Gastrocnemius medialis (tissue), 4 donors: ENCODE measurements around the gene CLIC1. TPM values are rescaled to one million over a fixed set of nuclear protein-coding genes. Genes with fewer than 3 reads are reported as not detected.

ENCODE experiments used
- ATAC-seq, 2 donors: fragments of 150-250 bp; one replicate each; pipeline ENCODE4 v1.9.1; 2016
- DNase-seq, 2 donors: peaks; one replicate each; pipeline ENCODE4 v3.0.0-alpha.2; 2019
- H3K27ac ChIP-seq, 4 donors: fragments of 200-600 bp; sonication (generic); 1 replicate in 1 of 4; 2 replicates in 3 of 4; pipeline ENCODE4 v1.5.1; 2016 to 2018; ENCODE audit warnings: mild to moderate bottlenecking in 2 of 4, moderate library complexity in 1 of 4
- H3K27me3 ChIP-seq, 3 donors: fragments of 200-600 bp; sonication (generic) in 2 of 3; 1 replicate in 1 of 3; 2 replicates in 2 of 3; pipeline versions ENCODE4 v1.5.1 to v1.6.0; 2016 to 2019; ENCODE audit warnings: mild to moderate bottlenecking in 1 of 3, moderate library complexity in 1 of 3
- H3K36me3 ChIP-seq, 2 donors: fragments of 200-600 bp; sonication (generic) in 1 of 2; one replicate each; pipeline ENCODE4 v1.5.1; 2017 to 2018
- H3K4me1 ChIP-seq, 2 donors: fragments of 200-600 bp; sonication (generic) in 1 of 2; one replicate each; pipeline ENCODE4 v1.5.1; 2016 to 2017; ENCODE audit warnings: mild to moderate bottlenecking in 2 of 2
- H3K4me3 ChIP-seq, 4 donors: fragments of 200-600 bp; sonication (generic) in 3 of 4; 1 replicate in 1 of 4; 2 replicates in 3 of 4; pipeline ENCODE4 v1.5.1; 2016 to 2019; ENCODE audit warnings: mild to moderate bottlenecking in 2 of 4
- H3K9me3 ChIP-seq, 3 donors: fragments of 200-600 bp; sonication (generic) in 2 of 3; 1 replicate in 1 of 3; 2 replicates in 2 of 3; pipeline ENCODE4 v1.5.1; 2016 to 2019
- CTCF ChIP-seq, 5 experiments: fragments of 450-650 bp in 3 of 5; fragments of 200-600 bp in 2 of 5; sonication (generic) in 2 of 5; IDR thresholded peaks in 4 of 5; conservative IDR thresholded peaks in 1 of 5; 1 replicate in 4 of 5; 2 replicates in 1 of 5; pipeline ENCODE4 v1.5.1; 2016 to 2019; ENCODE audit warnings: antibody characterized with exemption in 5 of 5, mild to moderate bottlenecking in 3 of 5, moderate library complexity in 3 of 5
- POLR2A ChIP-seq, 2 donors: fragments of 450-650 bp; IDR thresholded peaks; one replicate each; pipeline ENCODE4 v1.6.1; 2017; ENCODE audit warnings: antibody characterized with exemption in 2 of 2, mild to moderate bottlenecking in 2 of 2, moderate library complexity in 2 of 2
- in situ Hi-C, 4 donors: fragments of 200-750 bp; cut with MboI; loops; one replicate each; pipeline versions ENCODE4 v1.15.0 to v1.8.0; 2017; ENCODE audit warnings: low sequenced_read_pairs in 4 of 4
- intact Hi-C: fragments of 100-400 bp; cut with DNase I; formaldehyde crosslinking; loops from one replicate; pipeline ENCODE4 v1.15.1; 2023; ENCODE audit warnings: low total_unique reads
- total RNA-seq, 4 donors: library from RNA; depleted of rRNA; stranded (reverse); fragments of >200 nt; gene quantifications; one replicate each; pipeline versions ENCODE4 v1.1.0 to v1.2.3, GENCODE V29; 2016

CLIC1 gene
- total RNA-seq, 4 donors from 2014 or later: 20.9 to 41.3 (median 26.3) TPM

- in situ Hi-C loops: loop anchor here in 1 of 4 donors (5.0 kb wide), 1 partner anchor 83 kb away; the partner anchor contains the start of gene LY6G5C
- Histone ChIP-seq H3K4me1 (no peaks in the 10 kb centered on the region), H3K36me3 (no peaks in the 10 kb centered on the region), H3K27me3 (no peaks in the 10 kb centered on the region), H3K9me3 (no peaks in the 10 kb centered on the region), H3K27ac (no peak overlapping the region), H3K4me3 (no peak overlapping the region)
- DNase-seq (no peak), ATAC-seq (no peak)
- intact Hi-C loops: no loop called here
- TF ChIP-seq POLR2A (IDR thresholded peaks at IDR 0.05) (no peak), CTCF (IDR thresholded peaks at IDR 0.05 in 4 of 5, conservative IDR thresholded peaks at IDR 0.05 in 1 of 5) (no peak)
Measured at GRCh38 chr6:31765559-31765909, 29.2 kb upstream of the CLIC1 start.

GRCh38 chr6:31764198-31764597 is 27.9 kb upstream of the CLIC1 start:
- ATAC-seq (no peak), DNase-seq (no peak)
- Histone ChIP-seq H3K27ac (no peak overlapping the region), H3K4me1 (no peaks in the 10 kb centered on the region), H3K9me3 (no peaks in the 10 kb centered on the region), H3K4me3 (no peak overlapping the region), H3K27me3 (no peaks in the 10 kb centered on the region), H3K36me3 (no peaks in the 10 kb centered on the region)
- TF ChIP-seq POLR2A (IDR thresholded peaks at IDR 0.05) (no peak), CTCF (IDR thresholded peaks at IDR 0.05 in 4 of 5, conservative IDR thresholded peaks at IDR 0.05 in 1 of 5) (no peak)
- intact Hi-C loops: no loop called here
- in situ Hi-C loops: no loop called here

- Histone ChIP-seq H3K36me3 (no peaks in the 10 kb centered on the region), H3K4me1 (no peaks in the 10 kb centered on the region), H3K4me3 (no peak overlapping the region), H3K9me3 (no peaks in the 10 kb centered on the region), H3K27ac (no peak overlapping the region), H3K27me3 (no peaks in the 10 kb centered on the region)
- TF ChIP-seq POLR2A (IDR thresholded peaks at IDR 0.05): no peak
- TF ChIP-seq CTCF (IDR thresholded peaks at IDR 0.05 in 4 of 5, conservative IDR thresholded peaks at IDR 0.05 in 1 of 5): no peak
- intact Hi-C loops (no loop called here), in situ Hi-C loops (no loop called here)
- no peak for ATAC-seq
- no peak for DNase-seq
Measured at GRCh38 chr6:31763619-31763940, 27.2 kb upstream of the CLIC1 start.

- H3K36me3 ChIP-seq: no peaks in the 10 kb centered on the region
- intact Hi-C loops (no loop called here), in situ Hi-C loops (no loop called here)
- H3K4me3 ChIP-seq: no peak overlapping the region
- no peak for DNase-seq
- no peaks in the 10 kb centered on the region for H3K27me3 ChIP-seq
- H3K9me3 ChIP-seq: no peaks in the 10 kb centered on the region
- no peak overlapping the region for H3K27ac ChIP-seq
- no peak for TF ChIP-seq CTCF (IDR thresholded peaks at IDR 0.05 in 4 of 5, conservative IDR thresholded peaks at IDR 0.05 in 1 of 5)
- no peak for TF ChIP-seq POLR2A (IDR thresholded peaks at IDR 0.05)
- no peak for ATAC-seq
- no peaks in the 10 kb centered on the region for H3K4me1 ChIP-seq
Measured at GRCh38 chr6:31762878-31763618, 26.7 kb upstream of the CLIC1 start.

GRCh38 chr6:31762356-31762755 is 26.0 kb upstream of the CLIC1 start, which contains the start of gene SAPCD1:
Gene SAPCD1 (plus strand): TSS chr6:31762656. CDS start chr6:31763055, 399 bp downstream.
- H3K36me3 ChIP-seq: no peaks in the 10 kb centered on the region
- no peak for ATAC-seq
- no peaks in the 10 kb centered on the region for H3K9me3 ChIP-seq
- no peak within 1 kb of the TSS for H3K4me3 ChIP-seq
- no peaks in the 10 kb centered on the region for H3K27me3 ChIP-seq
- H3K27ac ChIP-seq: no peak within 1 kb of the TSS
- in situ Hi-C loops (no loop called here), intact Hi-C loops (no loop called here)
- DNase-seq: no peak
- TF ChIP-seq POLR2A (IDR thresholded peaks at IDR 0.05) (no peak), CTCF (IDR thresholded peaks at IDR 0.05 in 4 of 5, conservative IDR thresholded peaks at IDR 0.05 in 1 of 5) (no peak)
- H3K4me1 ChIP-seq: no peaks in the 10 kb centered on the region
